Measurements from ENCODE around the gene COBL. TPM values are rescaled to one million over a fixed set of nuclear protein-coding genes. Genes with fewer than 3 reads are reported as not detected.

Gene COBL
- total RNA-seq, 4 donors from 2014 or later = 5.9 to 21.3 (median 7.8) TPM

DNA sequence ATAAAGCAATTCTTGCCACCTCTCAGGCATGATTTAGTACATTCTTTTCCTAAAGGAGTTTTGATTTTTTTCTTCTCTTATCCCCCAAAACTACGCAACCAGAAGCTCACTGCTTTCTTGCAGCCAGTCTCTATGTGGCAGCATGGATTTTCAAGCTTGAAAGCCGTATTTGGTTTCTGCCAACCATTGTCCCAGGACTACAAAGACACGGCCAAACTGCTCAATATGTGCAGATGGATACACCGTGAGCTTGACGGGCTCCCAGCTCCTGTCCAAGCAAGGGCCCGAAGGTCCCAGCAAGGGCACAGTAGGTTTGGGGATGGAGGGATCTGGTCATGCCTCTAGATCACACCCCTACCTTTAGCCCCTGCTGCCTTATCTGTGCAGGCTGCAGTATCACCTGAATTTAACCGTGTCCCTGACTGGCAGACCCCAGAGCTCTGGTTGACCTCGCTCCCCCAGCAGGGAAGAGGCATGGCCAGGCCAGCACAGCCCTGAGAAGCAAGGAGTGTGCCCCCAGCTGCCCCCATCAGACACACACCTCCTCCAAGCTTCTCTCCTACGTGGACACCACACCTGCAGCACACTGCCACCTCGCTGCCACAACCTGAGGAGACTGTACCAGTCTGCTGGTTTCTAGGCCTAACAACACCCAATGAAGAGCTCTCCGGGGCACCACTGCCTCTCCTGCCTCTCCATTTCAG, 86.8 kb downstream of the COBL start:
- H3K27me3 ChIP-seq = no peaks in the 10 kb centered on the region
- no peak for TF ChIP-seq CTCF (IDR thresholded peaks at IDR 0.05)
- no peak for TF ChIP-seq POLR2A (IDR thresholded peaks at IDR 0.05)
- intact Hi-C loops (cut with DNase I) = no loop called here
- H3K36me3 ChIP-seq = no peaks in the 10 kb centered on the region
- no peak overlapping the region for H3K4me3 ChIP-seq
- no peak overlapping the region for H3K27ac ChIP-seq
- no peak for DNase-seq
- peaks cover 0 to 28% (median 13%) of the 10 kb centered on the region in 3 donors for H3K4me1 ChIP-seq
- 80 to 87% methylated on average over 4 to 11 of the region's 11 CpGs for WGBS, 2 donors
- H3K9me3 ChIP-seq = no peaks in the 10 kb centered on the region

GRCh38 chr7:51229106-51229537, 87.5 kb downstream of the COBL start:
- H3K4me1 ChIP-seq = peaks cover 0 to 31% (median 13%) of the 10 kb centered on the region in 3 donors
- WGBS, 2 donors = 70 to 79% methylated on average over 17 to 18 of the region's 18 CpGs
- intact Hi-C loops (cut with DNase I) = no loop called here
- H3K27me3 ChIP-seq = no peaks in the 10 kb centered on the region
- H3K36me3 ChIP-seq = no peaks in the 10 kb centered on the region
- no peaks in the 10 kb centered on the region for H3K9me3 ChIP-seq
- H3K4me3 ChIP-seq = no peak overlapping the region
- no peak overlapping the region for H3K27ac ChIP-seq
- DNase-seq = no peak
- TF ChIP-seq POLR2A (IDR thresholded peaks at IDR 0.05) (no peak), CTCF (IDR thresholded peaks at IDR 0.05) (no peak)

GRCh38 chr7:51228386-51228958, 88.1 kb downstream of the COBL start:
- Histone ChIP-seq H3K9me3 (no peaks in the 10 kb centered on the region), H3K27ac (no peak overlapping the region), H3K36me3 (no peaks in the 10 kb centered on the region), H3K4me1 (peaks cover 0 to 31% (median 13%) of the 10 kb centered on the region in 3 donors), H3K27me3 (no peaks in the 10 kb centered on the region), H3K4me3 (no peak overlapping the region)
- TF ChIP-seq CTCF (IDR thresholded peaks at IDR 0.05) (no peak), POLR2A (IDR thresholded peaks at IDR 0.05) (no peak)
- WGBS, 2 donors = 69 to 76% methylated on average over 3 of the region's 3 CpGs
- intact Hi-C loops (cut with DNase I) = no loop called here
- no peak for DNase-seq

DNA sequence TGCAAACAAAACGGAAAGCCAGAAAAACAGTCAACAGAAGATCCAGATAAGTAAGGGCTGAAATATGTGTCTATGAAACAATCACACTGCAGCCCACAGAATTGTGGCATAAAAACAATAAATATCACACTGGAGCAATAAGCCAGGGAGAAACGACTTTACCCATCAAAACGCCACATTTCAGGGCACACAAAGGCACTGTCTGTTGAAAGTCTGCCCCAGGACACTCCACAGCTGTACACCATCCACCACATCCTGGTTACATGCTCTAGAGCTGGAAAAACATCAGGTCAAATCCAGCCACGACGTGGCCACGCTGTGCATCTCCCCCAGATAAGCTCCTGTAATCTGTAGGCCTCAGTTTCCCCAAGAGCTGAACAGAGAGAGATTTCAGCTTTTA, 88.7 kb downstream of the COBL start:
- no peak overlapping the region for H3K27ac ChIP-seq
- no peak for DNase-seq
- 73 to 77% methylated on average over 5 to 6 of the region's 6 CpGs for WGBS, 2 donors

More for the DNA sequence above, 88.7 kb downstream of the COBL start:
- H3K27me3 ChIP-seq = no peaks in the 10 kb centered on the region
- H3K4me1 ChIP-seq = peaks cover 0 to 31% (median 13%) of the 10 kb centered on the region in 3 donors
- TF ChIP-seq CTCF (IDR thresholded peaks at IDR 0.05) (no peak), POLR2A (IDR thresholded peaks at IDR 0.05) (no peak)
- intact Hi-C loops (cut with DNase I) = no loop called here
- no peak overlapping the region for H3K4me3 ChIP-seq
- H3K36me3 ChIP-seq = no peaks in the 10 kb centered on the region
- H3K9me3 ChIP-seq = no peaks in the 10 kb centered on the region
